SK-N-SH treated with all-trans-retinoic acid at 6 μM for 48 hours (cell line): Measurements from ENCODE around the gene MINDY4B.

Experiments
- ATAC-seq: fragments of 200-7000 bp; cut with Tn5 transposase; 3 replicates; pipeline ENCODE4 v1.9.1; 2020; ENCODE audit warnings: mild to moderate bottlenecking, moderate library complexity
- ARNTL ChIP-seq: fragments of 450-650 bp; formaldehyde crosslinking; IDR thresholded peaks from 2 replicates; pipeline ENCODE4 v1.5.0; 2020; ENCODE audit warnings: low read depth, mild to moderate bottlenecking, moderate library complexity, borderline replicate concordance
- BACH2 ChIP-seq: fragments of 250-450 bp; sonication (Bioruptor Pico); IDR thresholded peaks from 2 replicates; pipeline ENCODE4 v1.9.0; 2021; ENCODE audit warnings: mild to moderate bottlenecking, borderline replicate concordance
- ESRRG ChIP-seq: fragments of 250-450 bp; sonication (Bioruptor Pico); IDR thresholded peaks from 2 replicates; pipeline ENCODE4 v1.6.1; 2021; ENCODE audit warnings: mild to moderate bottlenecking
- ISL1 ChIP-seq: fragments of 250-450 bp; sonication (Bioruptor Pico); IDR thresholded peaks from 2 replicates; pipeline ENCODE4 v2.1.2; 2022; ENCODE audit warnings: mild to moderate bottlenecking, moderate library complexity
- OSR1 ChIP-seq: fragments of 250-450 bp; sonication (Bioruptor Pico); IDR thresholded peaks from 2 replicates; pipeline ENCODE4 v1.8.0; 2022; ENCODE audit warnings: moderate library complexity, mild to moderate bottlenecking, inconsistent platforms
- PPARA ChIP-seq: fragments of 250-450 bp; sonication (Bioruptor Pico); IDR thresholded peaks from 2 replicates; pipeline ENCODE4 v1.5.0; 2020; ENCODE audit warnings: mild to moderate bottlenecking, borderline replicate concordance
- SNAI2 ChIP-seq: fragments of 250-450 bp; sonication (Bioruptor Pico); IDR thresholded peaks from 2 replicates; pipeline ENCODE4 v1.5.0; 2020; ENCODE audit warnings: mild to moderate bottlenecking, moderate library complexity
- TCF4 ChIP-seq: fragments of 250-450 bp; sonication (Bioruptor Pico); IDR thresholded peaks from 2 replicates; pipeline ENCODE4 v1.8.0; 2021; ENCODE audit warnings: mild to moderate bottlenecking, moderate library complexity, borderline replicate concordance
- TOX ChIP-seq: fragments of 250-450 bp; sonication (Bioruptor Pico); IDR thresholded peaks from 2 replicates; pipeline ENCODE4 v1.8.0; 2021; ENCODE audit warnings: mild to moderate bottlenecking, moderate library complexity, borderline replicate concordance
- ZFP3 ChIP-seq: fragments of 250-450 bp; sonication (Bioruptor Pico); IDR thresholded peaks from 2 replicates; pipeline ENCODE4 v1.5.0; 2020; ENCODE audit warnings: mild to moderate bottlenecking, moderate library complexity
- ZFP30 ChIP-seq: fragments of 450-650 bp; formaldehyde crosslinking; IDR thresholded peaks from 2 replicates; pipeline ENCODE4 v1.5.0; 2022; ENCODE audit warnings: mild to moderate bottlenecking, moderate library complexity
- ZNF565 ChIP-seq: fragments of 450-650 bp; formaldehyde crosslinking; conservative IDR thresholded peaks from 2 replicates; pipeline ENCODE4 v1.5.0; 2020; ENCODE audit warnings: low read depth, mild to moderate bottlenecking, moderate library complexity
- ZNF70 ChIP-seq: fragments of 450-650 bp; formaldehyde crosslinking; IDR thresholded peaks from 2 replicates; pipeline ENCODE4 v1.5.0; 2020; ENCODE audit warnings: mild to moderate bottlenecking, moderate library complexity
- ZNF8 ChIP-seq: fragments of 450-650 bp; formaldehyde crosslinking; IDR thresholded peaks from 2 replicates; pipeline ENCODE4 v1.5.0; 2020; ENCODE audit warnings: mild to moderate bottlenecking, moderate library complexity
- TF ChIP-seq, protein P1 (sequence below): fragments of 250-450 bp; sonication (Bioruptor Pico); IDR thresholded peaks from 2 replicates; pipeline ENCODE4 v1.8.0; 2020; ENCODE audit warnings: mild to moderate bottlenecking, moderate library complexity, borderline replicate concordance
- TF ChIP-seq, protein P2 (sequence below): fragments of 250-450 bp; sonication (Bioruptor Pico); IDR thresholded peaks from 2 replicates; pipeline ENCODE4 v1.5.1; 2021; ENCODE audit warnings: mild to moderate bottlenecking, moderate library complexity
- TF ChIP-seq, protein P3 (sequence below): fragments of 250-450 bp; sonication (Bioruptor Pico); IDR thresholded peaks from 2 replicates; pipeline ENCODE4 v1.5.0; 2020; ENCODE audit warnings: mild to moderate bottlenecking, moderate library complexity
- TF ChIP-seq, protein P4 (sequence below): fragments of 250-450 bp; sonication (Bioruptor Pico); IDR thresholded peaks from 2 replicates; pipeline ENCODE4 v1.8.0; 2021; ENCODE audit warnings: low read depth, mild to moderate bottlenecking, moderate library complexity, borderline replicate concordance

The MINDY4B gene

DNA sequence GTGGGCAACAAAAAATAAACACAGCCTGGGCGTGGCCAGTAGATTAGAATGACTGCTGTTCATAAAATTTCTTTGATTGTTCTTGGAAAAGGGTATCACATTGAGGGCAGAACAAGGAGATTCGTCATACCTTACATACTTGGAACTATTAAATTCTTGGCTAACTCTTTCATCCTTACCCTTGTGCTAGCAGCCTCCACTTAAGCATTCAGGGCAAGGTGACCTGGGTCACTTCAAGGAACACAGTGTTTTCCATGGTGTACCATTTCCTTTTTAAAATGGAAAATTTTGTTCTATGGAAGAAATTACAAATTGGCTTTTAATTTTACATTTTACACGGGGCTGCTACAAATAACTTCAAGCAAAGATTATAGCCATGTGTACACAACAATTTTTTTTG is 60.8 kb downstream of the MINDY4B start:
- TF ChIP-seq, protein P1, sequence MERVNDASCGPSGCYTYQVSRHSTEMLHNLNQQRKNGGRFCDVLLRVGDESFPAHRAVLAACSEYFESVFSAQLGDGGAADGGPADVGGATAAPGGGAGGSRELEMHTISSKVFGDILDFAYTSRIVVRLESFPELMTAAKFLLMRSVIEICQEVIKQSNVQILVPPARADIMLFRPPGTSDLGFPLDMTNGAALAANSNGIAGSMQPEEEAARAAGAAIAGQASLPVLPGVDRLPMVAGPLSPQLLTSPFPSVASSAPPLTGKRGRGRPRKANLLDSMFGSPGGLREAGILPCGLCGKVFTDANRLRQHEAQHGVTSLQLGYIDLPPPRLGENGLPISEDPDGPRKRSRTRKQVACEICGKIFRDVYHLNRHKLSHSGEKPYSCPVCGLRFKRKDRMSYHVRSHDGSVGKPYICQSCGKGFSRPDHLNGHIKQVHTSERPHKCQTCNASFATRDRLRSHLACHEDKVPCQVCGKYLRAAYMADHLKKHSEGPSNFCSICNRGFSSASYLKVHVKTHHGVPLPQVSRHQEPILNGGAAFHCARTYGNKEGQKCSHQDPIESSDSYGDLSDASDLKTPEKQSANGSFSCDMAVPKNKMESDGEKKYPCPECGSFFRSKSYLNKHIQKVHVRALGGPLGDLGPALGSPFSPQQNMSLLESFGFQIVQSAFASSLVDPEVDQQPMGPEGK (CRISPR knock-in tag): no peak
- TF ChIP-seq BACH2 (CRISPR knock-in tag): no peak
- no peak for ATAC-seq

DNA sequence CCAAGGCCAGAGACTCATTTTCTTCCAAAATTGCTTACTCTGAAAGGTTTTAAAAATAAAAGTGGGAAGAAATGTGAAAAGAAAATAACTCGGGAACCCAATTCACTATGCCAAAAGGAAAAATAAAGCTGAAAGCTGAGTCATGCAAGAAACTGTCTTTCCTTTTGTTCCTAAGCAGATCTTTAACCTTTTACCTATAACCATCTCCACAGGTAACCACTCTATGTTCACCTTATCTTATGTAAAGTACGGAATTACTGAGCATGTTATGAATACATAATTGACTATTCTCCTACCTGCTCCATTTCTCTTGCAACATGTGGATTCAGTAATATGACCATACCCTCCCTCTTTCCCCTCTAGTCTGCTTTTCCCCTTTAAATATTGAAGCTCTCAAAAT is 62.0 kb downstream of the MINDY4B start:
- TF ChIP-seq ZNF565 (CRISPR knock-in tag) (no peak), ARNTL (no peak), SNAI2 (no peak)
- ATAC-seq: no peak

DNA sequence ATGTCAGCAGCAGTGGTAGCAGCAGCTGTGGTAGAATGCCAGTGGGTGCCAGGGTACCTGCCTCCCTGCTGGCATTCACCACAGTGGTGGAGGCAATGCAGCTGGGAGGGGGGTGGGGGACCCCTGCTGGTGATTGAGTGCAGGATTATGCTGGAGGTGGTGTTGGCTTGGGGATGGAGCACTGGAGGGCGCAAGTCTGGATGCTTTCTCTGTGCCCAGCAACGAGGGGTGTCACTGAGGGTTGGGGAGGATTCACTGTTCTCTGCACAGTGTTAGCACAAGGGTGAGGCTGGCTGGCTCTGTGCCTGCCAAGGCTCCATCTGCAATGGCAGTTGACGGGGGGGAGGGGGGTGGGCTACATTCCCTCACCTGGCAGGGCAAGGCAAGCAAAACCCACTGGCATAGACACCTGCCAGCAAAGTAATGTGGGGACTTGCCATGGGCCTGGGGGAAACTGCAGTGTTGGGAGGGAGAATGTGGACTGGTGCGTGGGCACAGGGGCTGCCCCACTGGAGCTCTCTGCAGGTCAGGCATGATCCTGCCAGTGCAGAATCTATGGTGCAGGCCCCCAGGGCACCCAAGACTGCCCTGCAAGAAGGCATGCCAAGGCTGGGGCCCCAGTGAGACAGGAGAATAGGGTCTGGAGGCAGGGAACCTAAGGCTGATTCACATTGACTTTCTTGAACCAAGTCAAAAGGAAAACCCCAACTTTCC is 64.3 kb downstream of the MINDY4B start:
- no peak for ATAC-seq
- TF ChIP-seq, protein P2, sequence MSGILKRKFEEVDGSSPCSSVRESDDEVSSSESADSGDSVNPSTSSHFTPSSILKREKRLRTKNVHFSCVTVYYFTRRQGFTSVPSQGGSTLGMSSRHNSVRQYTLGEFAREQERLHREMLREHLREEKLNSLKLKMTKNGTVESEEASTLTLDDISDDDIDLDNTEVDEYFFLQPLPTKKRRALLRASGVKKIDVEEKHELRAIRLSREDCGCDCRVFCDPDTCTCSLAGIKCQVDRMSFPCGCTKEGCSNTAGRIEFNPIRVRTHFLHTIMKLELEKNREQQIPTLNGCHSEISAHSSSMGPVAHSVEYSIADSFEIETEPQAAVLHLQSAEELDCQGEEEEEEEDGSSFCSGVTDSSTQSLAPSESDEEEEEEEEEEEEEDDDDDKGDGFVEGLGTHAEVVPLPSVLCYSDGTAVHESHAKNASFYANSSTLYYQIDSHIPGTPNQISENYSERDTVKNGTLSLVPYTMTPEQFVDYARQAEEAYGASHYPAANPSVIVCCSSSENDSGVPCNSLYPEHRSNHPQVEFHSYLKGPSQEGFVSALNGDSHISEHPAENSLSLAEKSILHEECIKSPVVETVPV (CRISPR knock-in tag): no peak
- TF ChIP-seq ESRRG (no peak), ISL1 (CRISPR knock-in tag) (no peak), ZFP3 (CRISPR knock-in tag) (no peak), ZFP30 (CRISPR knock-in tag) (no peak), ARNTL (no peak), TOX (CRISPR knock-in tag) (no peak), ZNF70 (CRISPR knock-in tag) (no peak), ZNF8 (CRISPR knock-in tag) (no peak), BACH2 (CRISPR knock-in tag) (no peak), TCF4 (CRISPR knock-in tag) (no peak), SNAI2 (no peak), PPARA (no peak)
- TF ChIP-seq, protein P1 (CRISPR knock-in tag): no peak
- TF ChIP-seq, protein P3, sequence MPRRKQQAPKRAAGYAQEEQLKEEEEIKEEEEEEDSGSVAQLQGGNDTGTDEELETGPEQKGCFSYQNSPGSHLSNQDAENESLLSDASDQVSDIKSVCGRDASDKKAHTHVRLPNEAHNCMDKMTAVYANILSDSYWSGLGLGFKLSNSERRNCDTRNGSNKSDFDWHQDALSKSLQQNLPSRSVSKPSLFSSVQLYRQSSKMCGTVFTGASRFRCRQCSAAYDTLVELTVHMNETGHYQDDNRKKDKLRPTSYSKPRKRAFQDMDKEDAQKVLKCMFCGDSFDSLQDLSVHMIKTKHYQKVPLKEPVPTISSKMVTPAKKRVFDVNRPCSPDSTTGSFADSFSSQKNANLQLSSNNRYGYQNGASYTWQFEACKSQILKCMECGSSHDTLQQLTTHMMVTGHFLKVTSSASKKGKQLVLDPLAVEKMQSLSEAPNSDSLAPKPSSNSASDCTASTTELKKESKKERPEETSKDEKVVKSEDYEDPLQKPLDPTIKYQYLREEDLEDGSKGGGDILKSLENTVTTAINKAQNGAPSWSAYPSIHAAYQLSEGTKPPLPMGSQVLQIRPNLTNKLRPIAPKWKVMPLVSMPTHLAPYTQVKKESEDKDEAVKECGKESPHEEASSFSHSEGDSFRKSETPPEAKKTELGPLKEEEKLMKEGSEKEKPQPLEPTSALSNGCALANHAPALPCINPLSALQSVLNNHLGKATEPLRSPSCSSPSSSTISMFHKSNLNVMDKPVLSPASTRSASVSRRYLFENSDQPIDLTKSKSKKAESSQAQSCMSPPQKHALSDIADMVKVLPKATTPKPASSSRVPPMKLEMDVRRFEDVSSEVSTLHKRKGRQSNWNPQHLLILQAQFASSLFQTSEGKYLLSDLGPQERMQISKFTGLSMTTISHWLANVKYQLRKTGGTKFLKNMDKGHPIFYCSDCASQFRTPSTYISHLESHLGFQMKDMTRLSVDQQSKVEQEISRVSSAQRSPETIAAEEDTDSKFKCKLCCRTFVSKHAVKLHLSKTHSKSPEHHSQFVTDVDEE: no peak

DNA sequence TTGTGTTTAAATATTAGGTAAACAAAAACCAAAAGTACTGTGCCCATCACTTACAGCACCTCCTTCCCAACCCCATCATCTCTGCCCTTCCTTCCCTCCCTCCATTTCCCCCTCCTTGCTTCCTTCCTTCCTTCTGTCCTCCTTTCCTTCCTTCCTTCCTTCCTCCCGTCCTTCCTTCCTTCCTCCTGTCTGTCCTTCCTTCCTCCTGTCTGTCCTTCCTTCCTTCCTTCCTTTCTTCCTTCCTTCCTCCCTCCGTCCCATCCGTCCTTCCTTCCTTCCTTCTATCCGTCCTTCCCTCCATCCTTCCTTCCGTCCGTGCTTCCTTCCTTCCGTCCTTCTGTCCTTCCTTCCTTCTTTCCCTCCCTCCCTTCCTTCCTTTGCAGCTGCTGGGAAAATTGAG is 74.5 kb downstream of the MINDY4B start:
- TF ChIP-seq, protein P4, sequence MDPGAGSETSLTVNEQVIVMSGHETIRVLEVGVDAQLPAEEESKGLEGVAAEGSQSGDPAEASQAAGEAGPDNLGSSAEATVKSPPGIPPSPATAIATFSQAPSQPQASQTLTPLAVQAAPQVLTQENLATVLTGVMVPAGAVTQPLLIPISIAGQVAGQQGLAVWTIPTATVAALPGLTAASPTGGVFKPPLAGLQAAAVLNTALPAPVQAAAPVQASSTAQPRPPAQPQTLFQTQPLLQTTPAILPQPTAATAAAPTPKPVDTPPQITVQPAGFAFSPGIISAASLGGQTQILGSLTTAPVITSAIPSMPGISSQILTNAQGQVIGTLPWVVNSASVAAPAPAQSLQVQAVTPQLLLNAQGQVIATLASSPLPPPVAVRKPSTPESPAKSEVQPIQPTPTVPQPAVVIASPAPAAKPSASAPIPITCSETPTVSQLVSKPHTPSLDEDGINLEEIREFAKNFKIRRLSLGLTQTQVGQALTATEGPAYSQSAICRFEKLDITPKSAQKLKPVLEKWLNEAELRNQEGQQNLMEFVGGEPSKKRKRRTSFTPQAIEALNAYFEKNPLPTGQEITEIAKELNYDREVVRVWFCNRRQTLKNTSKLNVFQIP (CRISPR knock-in tag): no peak
- TF ChIP-seq OSR1 (CRISPR knock-in tag): no peak
- ATAC-seq: no peak
